ENCODE results near the gene P2RX2.

GRCh38 chr12:132597333-132598316 is 21.0 kb upstream of the P2RX2 start:
- no peak for TF ChIP-seq POLR2A (IDR thresholded peaks at IDR 0.05)
- TF ChIP-seq CTCF (IDR thresholded peaks at IDR 0.05): no peak
- TF ChIP-seq POLR2AphosphoS5 (IDR thresholded peaks at IDR 0.05; ENCODE audit: insufficient read depth in 1 of 2, low read depth in 1 of 2): no peak
